ENCODE results near the gene ZDHHC4.
"Not testable (repeated sequence)": the region's sequence is repeated elsewhere in the genome, so short reads cannot be mapped to it uniquely, and the experiment has no call there.

Gene ZDHHC4

GRCh38 chr7:6624246-6624611 lies 47.0 kb downstream of the ZDHHC4 start:
- peaks cover 0 to 8% (median 3%) of the 10 kb centered on the region in 4 experiments for H3K4me1 ChIP-seq (ENCODE audit: control extremely low read depth in 1 of 4, control insufficient read depth in 4 of 4, insufficient read depth in 4 of 4, low read length in 3 of 4)
- POLR2A ChIA-PET: no interaction called here
- H3K36me3 ChIP-seq (ENCODE audit: control insufficient read depth in 4 of 4, insufficient read depth in 4 of 4, low read length in 3 of 4): peaks cover 2 to 27% (median 5%) of the 10 kb centered on the region in 4 experiments
- H3K27ac ChIP-seq (ENCODE audit: insufficient read depth in 1 of 2, low read depth in 1 of 2, low read length in 2 of 2, poor library complexity in 1 of 2, severe bottlenecking in 2 of 2): no peak overlapping the region
- 94% methylated on average over 2 of the region's 3 CpGs for WGBS (ENCODE audit: insufficient coverage)
- DNase-seq: no peak
- no peaks in the 10 kb centered on the region for H3K9me3 ChIP-seq (ENCODE audit: control extremely low read depth in 1 of 5, control insufficient read depth in 4 of 5, insufficient read depth in 2 of 5, low read depth in 1 of 5, low read length in 4 of 5)
- CTCF ChIA-PET: no interaction called here
- no peak overlapping the region for H3K4me3 ChIP-seq (ENCODE audit: control insufficient read depth in 1 of 7, extremely low read depth in 1 of 7, insufficient read depth in 4 of 7, low read depth in 2 of 7, low read length in 6 of 7)
- no peaks in the 10 kb centered on the region for H3K27me3 ChIP-seq (replicated peaks in 2 of 5; ENCODE audit: control insufficient read depth in 4 of 5, insufficient read depth in 5 of 5, low read length in 4 of 5)

- ChIA-PET POLR2A (no interaction called here), CTCF (no interaction called here)
- peaks cover 0 to 8% (median 3%) of the 10 kb centered on the region in 4 experiments for H3K4me1 ChIP-seq (ENCODE audit: control extremely low read depth in 1 of 4, control insufficient read depth in 4 of 4, insufficient read depth in 4 of 4, low read length in 3 of 4)
- H3K27me3 ChIP-seq (replicated peaks in 2 of 5; ENCODE audit: control insufficient read depth in 4 of 5, insufficient read depth in 5 of 5, low read length in 4 of 5): no peaks in the 10 kb centered on the region
- H3K9me3 ChIP-seq (ENCODE audit: control extremely low read depth in 1 of 5, control insufficient read depth in 4 of 5, insufficient read depth in 2 of 5, low read depth in 1 of 5, low read length in 4 of 5): no peaks in the 10 kb centered on the region
- no peak overlapping the region for H3K27ac ChIP-seq (ENCODE audit: insufficient read depth in 1 of 2, low read depth in 1 of 2, low read length in 2 of 2, poor library complexity in 1 of 2, severe bottlenecking in 2 of 2)
- H3K36me3 ChIP-seq (ENCODE audit: control insufficient read depth in 4 of 4, insufficient read depth in 4 of 4, low read length in 3 of 4): peaks cover 0 to 2% (median under 1%) of the 10 kb centered on the region in 4 experiments
- H3K4me3 ChIP-seq (ENCODE audit: control insufficient read depth in 1 of 7, extremely low read depth in 1 of 7, insufficient read depth in 4 of 7, low read depth in 2 of 7, low read length in 6 of 7): no peak overlapping the region
- no CpG with 5 or more reads among the region's 6 CpGs for WGBS (ENCODE audit: insufficient coverage)
- no peak for DNase-seq
These were observed 50.8 kb downstream of the ZDHHC4 start for GRCh38 chr7:6628045-6628444.

GRCh38 chr7:6630007-6630849 lies 53.0 kb downstream of the ZDHHC4 start:
- H3K27ac ChIP-seq (ENCODE audit: insufficient read depth in 1 of 2, low read depth in 1 of 2, low read length in 2 of 2, poor library complexity in 1 of 2, severe bottlenecking in 2 of 2): no peak overlapping the region
- no peaks in the 10 kb centered on the region for H3K9me3 ChIP-seq (ENCODE audit: control extremely low read depth in 1 of 5, control insufficient read depth in 4 of 5, insufficient read depth in 2 of 5, low read depth in 1 of 5, low read length in 4 of 5)
- WGBS (ENCODE audit: insufficient coverage): 95% methylated on average over 10 of the region's 11 CpGs
- no peak overlapping the region for H3K4me3 ChIP-seq (ENCODE audit: control insufficient read depth in 1 of 7, extremely low read depth in 1 of 7, insufficient read depth in 4 of 7, low read depth in 2 of 7, low read length in 6 of 7)
- no peaks in the 10 kb centered on the region for H3K36me3 ChIP-seq (ENCODE audit: control insufficient read depth in 4 of 4, insufficient read depth in 4 of 4, low read length in 3 of 4)
- no peaks in the 10 kb centered on the region for H3K27me3 ChIP-seq (replicated peaks in 2 of 5; ENCODE audit: control insufficient read depth in 4 of 5, insufficient read depth in 5 of 5, low read length in 4 of 5)
- H3K4me1 ChIP-seq (ENCODE audit: control extremely low read depth in 1 of 4, control insufficient read depth in 4 of 4, insufficient read depth in 4 of 4, low read length in 3 of 4): peaks cover 0 to 4% (median 2%) of the 10 kb centered on the region in 4 experiments
- ChIA-PET CTCF (interaction anchor here (0.9 to 1.3 kb wide), 2 partner anchors 9 to 18 kb away, joined by 3 to 4 read pairs; no protein-coding TSS in a partner anchor), POLR2A (no interaction called here)
- no peak for DNase-seq

GRCh38 chr7:6631605-6632004 lies 54.4 kb downstream of the ZDHHC4 start:
- H3K4me1 ChIP-seq (ENCODE audit: control extremely low read depth in 1 of 4, control insufficient read depth in 4 of 4, insufficient read depth in 4 of 4, low read length in 3 of 4): peaks cover 0 to 12% (median 8%) of the 10 kb centered on the region in 4 experiments
- ChIA-PET CTCF (interaction anchor here (0.6 to 1.3 kb wide), 3 partner anchors 10 to 20 kb away, joined by 3 to 5 read pairs (median 3); no protein-coding TSS in a partner anchor), POLR2A (interaction anchor here (0.6 kb wide), 1 partner anchor 281 kb away, joined by 3 read pairs; no protein-coding TSS in a partner anchor)
- no peak overlapping the region for H3K27ac ChIP-seq (ENCODE audit: insufficient read depth in 1 of 2, low read depth in 1 of 2, low read length in 2 of 2, poor library complexity in 1 of 2, severe bottlenecking in 2 of 2)
- no peak for DNase-seq
- H3K27me3 ChIP-seq (replicated peaks in 2 of 5; ENCODE audit: control insufficient read depth in 4 of 5, insufficient read depth in 5 of 5, low read length in 4 of 5): no peaks in the 10 kb centered on the region
- WGBS (ENCODE audit: insufficient coverage): 92% methylated on average over 6 of the region's 7 CpGs
- no peaks in the 10 kb centered on the region for H3K36me3 ChIP-seq (ENCODE audit: control insufficient read depth in 4 of 4, insufficient read depth in 4 of 4, low read length in 3 of 4)
- H3K9me3 ChIP-seq (ENCODE audit: control extremely low read depth in 1 of 5, control insufficient read depth in 4 of 5, insufficient read depth in 2 of 5, low read depth in 1 of 5, low read length in 4 of 5): no peaks in the 10 kb centered on the region
- no peak overlapping the region for H3K4me3 ChIP-seq (ENCODE audit: control insufficient read depth in 1 of 7, extremely low read depth in 1 of 7, insufficient read depth in 4 of 7, low read depth in 2 of 7, low read length in 6 of 7)

- peaks cover 0 to 6% (median 0%) of the 10 kb centered on the region in 4 experiments for H3K36me3 ChIP-seq (ENCODE audit: control insufficient read depth in 4 of 4, insufficient read depth in 4 of 4, low read length in 3 of 4)
- no peak overlapping the region for H3K27ac ChIP-seq (ENCODE audit: insufficient read depth in 1 of 2, low read depth in 1 of 2, low read length in 2 of 2, poor library complexity in 1 of 2, severe bottlenecking in 2 of 2)
- peaks cover 0 to 27% (median 19%) of the 10 kb centered on the region in 4 experiments for H3K4me1 ChIP-seq (ENCODE audit: control extremely low read depth in 1 of 4, control insufficient read depth in 4 of 4, insufficient read depth in 4 of 4, low read length in 3 of 4)
- no peaks in the 10 kb centered on the region for H3K9me3 ChIP-seq (ENCODE audit: control extremely low read depth in 1 of 5, control insufficient read depth in 4 of 5, insufficient read depth in 2 of 5, low read depth in 1 of 5, low read length in 4 of 5)
- no peaks in the 10 kb centered on the region for H3K27me3 ChIP-seq (replicated peaks in 2 of 5; ENCODE audit: control insufficient read depth in 4 of 5, insufficient read depth in 5 of 5, low read length in 4 of 5)
- no peak overlapping the region for H3K4me3 ChIP-seq (ENCODE audit: control insufficient read depth in 1 of 7, extremely low read depth in 1 of 7, insufficient read depth in 4 of 7, low read depth in 2 of 7, low read length in 6 of 7)
- POLR2A ChIA-PET: no interaction called here
- no peak for DNase-seq
- CTCF ChIA-PET: no interaction called here
- 95% methylated on average over 5 of the region's 8 CpGs for WGBS (ENCODE audit: insufficient coverage)
These were observed 56.8 kb downstream of the ZDHHC4 start for GRCh38 chr7:6634021-6634420.

GRCh38 chr7:6634971-6635370 lies 57.7 kb downstream of the ZDHHC4 start:
- H3K27me3 ChIP-seq (replicated peaks in 2 of 5; ENCODE audit: control insufficient read depth in 4 of 5, insufficient read depth in 5 of 5, low read length in 4 of 5); H3K27ac ChIP-seq (ENCODE audit: insufficient read depth in 1 of 2, low read depth in 1 of 2, low read length in 2 of 2, poor library complexity in 1 of 2, severe bottlenecking in 2 of 2); POLR2A ChIA-PET; H3K4me3 ChIP-seq (ENCODE audit: control insufficient read depth in 1 of 7, extremely low read depth in 1 of 7, insufficient read depth in 4 of 7, low read depth in 2 of 7, low read length in 6 of 7); H3K9me3 ChIP-seq (ENCODE audit: control extremely low read depth in 1 of 5, control insufficient read depth in 4 of 5, insufficient read depth in 2 of 5, low read depth in 1 of 5, low read length in 4 of 5); CTCF ChIA-PET: not testable (repeated sequence)
- DNase-seq: peak; percentile 52 to 79 (median 71)
- WGBS (ENCODE audit: insufficient coverage): 71% methylated on average over 2 of the region's 5 CpGs
- Histone ChIP-seq H3K36me3 (ENCODE audit: control insufficient read depth in 4 of 4, insufficient read depth in 4 of 4, low read length in 3 of 4) (peaks cover 0 to 15% (median 6%) of the 10 kb centered on the region in 4 experiments), H3K4me1 (ENCODE audit: control extremely low read depth in 1 of 4, control insufficient read depth in 4 of 4, insufficient read depth in 4 of 4, low read length in 3 of 4) (peaks cover 0 to 36% (median 24%) of the 10 kb centered on the region in 4 experiments)
